DMS79 treated with DMSO at 0.1 percent for 48 hours (cell line): ENCODE results near the gene KIAA0319L.

Experiments
- DNase-seq: peaks from one replicate; lab custom pipeline; 2025; lab: John Stamatoyannopoulos, UW

The KIAA0319L gene

DNA sequence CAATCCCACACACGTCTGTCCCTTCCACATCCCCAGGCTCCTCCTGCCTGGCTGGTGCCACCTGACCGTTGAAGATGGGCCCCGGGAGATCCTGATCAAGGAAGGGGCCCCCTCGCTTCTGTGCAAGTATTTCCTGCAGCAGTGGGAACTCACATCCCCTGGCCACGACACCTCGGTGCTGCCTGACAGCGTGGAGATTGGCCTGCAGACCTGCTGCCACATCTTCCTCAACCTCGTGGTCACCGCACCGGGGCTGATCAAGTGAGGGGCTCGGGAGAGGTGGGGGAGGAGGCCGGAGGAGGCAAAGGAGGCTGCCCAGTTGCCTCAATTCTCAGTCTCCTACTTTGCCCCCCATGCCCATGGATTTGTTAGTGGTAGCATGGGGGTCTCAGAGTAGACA is 6.0 kb upstream of the KIAA0319L start:
- DNase-seq, result no peak

DNA sequence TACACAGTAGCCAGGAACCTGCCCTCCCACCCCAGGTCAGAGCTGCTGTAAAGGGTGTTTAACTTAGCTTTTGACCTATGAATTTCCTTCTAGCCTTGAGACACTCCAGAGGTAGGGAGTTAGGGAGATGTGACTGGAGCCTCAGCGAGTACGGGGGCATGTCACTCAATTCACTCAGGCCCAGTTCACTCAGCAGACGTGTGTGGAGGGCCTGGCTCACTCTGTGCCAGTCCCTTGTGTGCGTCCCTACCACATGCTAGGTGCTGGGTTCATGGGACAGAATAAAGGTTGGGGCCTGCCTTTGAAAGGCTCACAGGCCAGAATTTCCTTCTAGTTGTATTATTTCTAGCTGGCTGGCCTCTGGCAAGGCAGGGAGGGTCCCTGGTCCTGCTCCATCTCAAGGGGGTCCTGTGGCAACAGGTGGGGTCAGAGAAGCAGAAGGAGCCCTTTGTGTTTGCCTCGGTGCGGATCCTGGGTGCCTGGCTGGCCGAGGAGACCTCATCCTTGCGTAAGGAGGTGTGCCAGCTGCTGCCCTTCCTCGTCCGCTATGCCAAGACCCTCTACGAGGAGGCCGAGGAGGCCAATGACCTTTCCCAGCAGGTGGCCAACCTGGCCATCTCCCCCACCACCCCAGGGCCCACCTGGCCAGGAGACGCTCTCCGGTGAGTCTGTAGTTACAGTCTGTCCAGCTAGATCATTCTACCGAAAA is 4.9 kb upstream of the KIAA0319L start:
- no peak for DNase-seq

GRCh38 chr1:35561297-35561971 is 4.2 kb upstream of the KIAA0319L start:
- DNase-seq, result no peak

DNA sequence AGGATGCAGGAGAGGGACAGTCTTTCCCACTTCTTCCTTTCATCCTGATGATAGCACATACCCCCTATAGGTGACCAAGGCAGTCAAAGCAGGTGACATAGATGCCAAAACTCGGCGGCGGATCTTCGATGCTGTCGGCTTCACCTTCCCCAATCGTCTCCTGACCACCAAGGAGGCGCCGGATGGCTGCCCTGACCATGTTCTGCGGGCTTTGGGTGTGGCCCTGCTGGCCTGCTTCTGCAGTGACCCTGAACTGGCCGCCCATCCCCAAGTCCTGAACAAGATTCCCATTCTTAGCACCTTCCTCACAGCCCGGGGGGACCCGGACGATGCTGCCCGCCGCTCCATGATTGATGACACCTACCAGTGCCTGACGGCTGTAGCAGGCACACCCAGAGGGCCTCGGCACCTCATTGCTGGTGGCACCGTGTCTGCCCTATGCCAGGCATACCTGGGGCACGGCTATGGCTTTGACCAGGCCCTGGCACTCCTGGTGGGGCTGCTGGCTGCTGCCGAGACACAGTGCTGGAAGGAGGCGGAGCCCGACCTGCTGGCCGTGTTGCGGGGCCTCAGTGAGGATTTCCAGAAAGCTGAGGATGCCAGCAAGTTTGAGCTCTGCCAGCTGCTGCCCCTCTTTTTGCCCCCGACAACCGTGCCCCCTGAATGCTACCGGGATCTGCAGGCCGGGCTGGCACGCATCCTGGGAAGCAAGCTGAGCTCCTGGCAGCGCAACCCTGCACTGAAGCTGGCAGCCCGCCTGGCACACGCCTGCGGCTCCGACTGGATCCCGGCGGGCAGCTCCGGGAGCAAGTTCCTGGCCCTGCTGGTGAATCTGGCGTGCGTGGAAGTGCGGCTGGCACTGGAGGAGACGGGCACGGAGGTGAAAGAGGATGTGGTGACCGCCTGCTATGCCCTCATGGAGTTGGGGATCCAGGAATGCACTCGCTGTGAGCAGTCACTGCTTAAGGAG is 3.3 kb upstream of the KIAA0319L start:
- no peak for DNase-seq

GRCh38 chr1:35559317-35559944 is 2.2 kb upstream of the KIAA0319L start:
- no peak for DNase-seq

GRCh38 chr1:35558374-35559316 is 1.4 kb upstream of the KIAA0319L start:
- no peak for DNase-seq

DNA sequence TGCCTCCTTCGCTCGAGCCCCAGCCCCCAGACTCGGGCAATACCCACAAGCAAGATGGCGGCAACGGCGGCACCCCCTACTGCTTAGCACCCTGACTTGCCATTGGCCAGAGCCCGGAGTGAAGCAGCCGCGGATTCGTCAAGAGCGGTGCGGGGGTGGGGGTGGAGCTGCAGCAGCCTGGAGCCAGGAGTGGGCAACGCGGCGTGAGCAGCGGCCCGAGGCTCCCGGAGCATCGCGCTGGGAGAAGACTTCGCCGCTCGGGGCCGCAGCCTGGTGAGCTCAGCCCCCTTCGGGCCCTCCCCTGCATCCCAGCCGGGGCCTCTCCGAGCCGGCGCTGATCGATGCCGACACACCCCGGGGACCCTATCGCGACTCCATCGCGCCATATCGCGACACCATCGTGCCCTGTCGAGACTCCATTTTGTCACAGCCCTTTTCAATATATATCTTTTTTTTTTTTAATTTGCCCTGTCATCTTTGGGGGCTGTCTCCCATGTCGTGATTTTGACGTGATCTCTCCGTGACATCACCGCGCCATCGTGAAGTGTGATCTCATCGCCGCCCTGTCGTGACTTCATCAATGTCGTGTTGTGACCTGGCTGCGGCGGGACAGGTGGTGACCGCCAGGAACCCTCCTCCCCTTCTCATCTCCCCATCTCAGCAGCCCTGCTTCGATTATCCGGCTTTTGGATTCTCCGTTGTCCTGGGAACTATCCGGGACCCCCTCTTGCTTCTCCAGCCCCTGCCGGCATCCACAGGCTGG is 589 bp upstream of the KIAA0319L start, which contains the start of gene NCDN:
Gene NCDN, plus strand, starts transcription at position 189 of the 763 bp plus-strand sequence. Its CDS starts 392 bp downstream, at position 581.
- peak; percentile 97 for DNase-seq

DNA sequence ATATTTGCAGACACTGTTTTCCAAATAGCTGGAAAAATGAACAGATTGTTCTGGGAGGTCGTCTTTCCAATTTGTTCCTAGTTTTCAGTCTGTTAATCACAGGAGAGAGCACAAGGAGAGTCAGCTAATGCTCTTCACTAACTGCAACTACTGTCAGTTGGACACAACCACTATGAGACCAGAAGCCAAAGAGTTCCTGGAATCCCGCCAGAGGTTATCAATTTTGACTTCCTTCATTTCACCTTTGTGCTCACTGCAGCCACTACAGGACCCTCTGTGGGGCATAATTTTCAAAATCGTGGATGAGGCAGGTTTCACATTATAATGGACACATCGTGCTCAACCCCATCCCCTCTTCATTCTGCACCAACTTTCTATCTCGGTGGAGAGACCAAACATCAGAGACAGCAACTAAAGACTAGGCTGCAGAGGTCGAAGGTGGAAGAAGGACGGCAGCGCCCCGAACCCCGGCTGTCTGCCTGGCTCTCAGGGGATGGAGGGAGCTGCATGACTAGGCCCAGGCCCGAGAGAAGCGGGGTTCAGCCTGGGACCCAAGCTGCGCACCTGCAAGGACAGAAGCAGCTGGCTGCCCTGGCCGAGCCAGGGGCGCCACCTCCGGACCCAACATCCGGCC is 602 bp downstream of the KIAA0319L start:
- DNase-seq, result no peak

DNA sequence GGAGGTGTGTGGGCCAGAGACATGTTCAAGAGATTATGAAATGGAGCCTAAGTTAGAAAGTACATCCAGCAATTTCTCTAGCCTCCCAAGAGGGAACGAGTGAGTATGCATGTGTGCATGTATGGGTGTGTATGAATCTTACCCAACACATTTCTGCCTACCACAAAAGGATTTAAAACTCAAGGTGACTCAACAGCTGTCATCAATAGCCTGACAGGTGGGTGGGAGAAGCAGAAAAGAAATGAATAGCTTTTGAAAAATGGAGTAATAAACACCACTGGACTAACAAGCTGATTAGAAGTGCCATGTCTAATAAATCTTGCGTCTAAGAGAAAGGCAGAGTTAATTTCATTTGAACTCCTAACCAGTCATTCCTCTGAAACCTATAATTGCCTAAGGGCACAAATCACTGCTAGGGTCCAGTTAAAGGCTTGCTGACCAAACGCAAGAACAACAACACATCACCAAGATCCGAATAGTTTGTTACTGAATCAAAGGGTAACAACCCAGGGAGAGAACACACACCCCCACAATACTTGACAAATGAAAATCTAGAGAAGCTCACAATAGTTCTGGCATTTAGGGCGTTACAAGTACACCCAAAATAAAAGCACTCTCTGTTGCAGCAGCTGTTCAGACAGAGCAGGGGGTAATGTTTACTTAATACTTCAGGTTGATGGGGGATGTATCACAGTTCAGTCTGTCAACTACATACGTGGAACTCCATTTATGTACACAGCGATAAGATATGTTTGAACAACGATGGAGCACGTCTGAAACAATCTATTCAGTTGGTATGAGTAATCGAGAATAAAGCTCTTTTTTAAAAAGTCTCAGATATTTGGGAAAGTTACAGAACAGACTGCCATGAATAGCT is 1.4 kb downstream of the KIAA0319L start:
- DNase-seq, result peak; percentile 32

GRCh38 chr1:35555212-35555584 is 2.0 kb downstream of the KIAA0319L start:
- DNase-seq, result no peak

DNA sequence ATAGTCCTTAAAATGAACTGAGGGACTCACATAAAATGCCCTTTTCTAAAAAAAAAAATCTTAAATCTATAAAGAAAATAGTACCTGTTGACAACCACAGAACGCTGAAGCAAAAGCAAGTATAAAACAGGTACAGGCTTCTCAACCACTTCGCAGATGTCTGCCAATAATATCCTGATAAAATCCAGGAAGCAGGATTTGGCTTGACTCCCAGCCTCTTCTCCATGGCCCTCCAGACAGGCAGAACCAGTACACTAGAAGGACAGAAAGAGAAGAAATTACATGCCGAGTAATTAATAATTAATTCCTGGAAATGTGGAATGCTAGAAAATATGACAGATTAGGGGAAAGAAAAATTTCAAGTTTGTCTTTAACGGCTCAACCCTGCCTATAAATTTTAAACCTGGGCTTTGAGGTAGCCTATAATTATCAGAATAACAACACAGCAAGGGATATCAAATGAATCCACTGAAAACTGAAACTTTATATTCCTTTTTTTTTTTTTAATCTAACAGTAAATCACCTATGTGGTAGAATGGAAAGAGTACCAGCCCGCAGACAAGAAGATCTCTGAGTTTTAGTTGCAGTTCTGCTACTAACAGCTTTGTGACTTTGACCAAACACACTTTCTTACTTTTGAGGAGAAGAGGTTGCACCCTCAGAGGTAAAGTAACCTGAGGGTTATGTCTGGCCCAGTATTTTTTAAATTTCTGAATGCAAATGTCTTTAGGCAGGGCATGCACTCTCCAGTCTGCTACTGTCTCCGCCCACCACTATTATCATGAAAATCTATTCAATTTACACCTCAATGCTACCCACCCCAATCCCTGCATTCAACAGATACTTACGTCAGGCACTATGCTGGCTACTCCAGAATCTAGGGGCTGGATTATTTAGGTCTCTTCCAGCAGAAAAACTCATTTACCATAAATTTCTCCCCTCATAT is 2.7 kb downstream of the KIAA0319L start:
- peak; percentile 68 for DNase-seq

DNA sequence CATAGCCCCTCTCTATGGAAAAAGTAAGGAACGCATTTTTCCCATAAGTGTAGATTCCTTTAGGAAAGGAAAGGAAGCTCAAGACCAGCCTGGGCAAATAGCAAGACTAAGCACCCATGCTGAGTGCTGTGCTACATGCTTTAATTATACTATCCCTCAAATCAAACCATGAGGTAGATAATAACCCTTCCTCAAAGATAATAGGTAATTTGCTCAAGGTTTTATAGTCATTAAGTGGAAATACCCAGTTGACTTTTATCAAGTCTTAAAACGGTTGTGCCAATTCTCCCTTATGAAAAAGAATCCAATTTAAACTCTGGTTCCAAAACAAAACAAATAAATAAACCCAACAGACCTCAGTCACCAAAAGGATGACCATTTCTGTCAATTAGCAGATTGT is 3.4 kb downstream of the KIAA0319L start:
- no peak for DNase-seq

DNA sequence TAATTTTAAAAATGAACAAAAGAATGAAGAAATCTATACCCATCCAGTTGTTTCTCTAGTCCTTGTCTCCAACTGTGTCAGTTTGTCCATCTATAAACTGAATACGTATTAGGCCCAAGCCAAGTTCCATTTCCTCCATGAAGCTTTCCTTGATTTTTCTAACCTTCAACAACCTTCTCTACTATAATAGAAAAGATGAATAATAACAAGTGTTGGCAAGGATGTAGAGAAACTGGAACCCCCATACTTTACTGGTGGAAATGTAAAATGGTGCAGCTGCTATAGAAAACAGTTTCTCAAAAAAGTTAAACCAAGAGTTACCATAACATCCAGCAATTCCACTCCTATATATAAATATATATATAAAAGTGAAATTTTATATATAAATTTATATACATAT is 10.6 kb downstream of the KIAA0319L start:
- no peak for DNase-seq

GRCh38 chr1:35544976-35545375 is 12.2 kb downstream of the KIAA0319L start:
- DNase-seq, result peak; percentile 41

GRCh38 chr1:35539824-35540261 is 17.4 kb downstream of the KIAA0319L start:
- DNase-seq, result no peak

DNA sequence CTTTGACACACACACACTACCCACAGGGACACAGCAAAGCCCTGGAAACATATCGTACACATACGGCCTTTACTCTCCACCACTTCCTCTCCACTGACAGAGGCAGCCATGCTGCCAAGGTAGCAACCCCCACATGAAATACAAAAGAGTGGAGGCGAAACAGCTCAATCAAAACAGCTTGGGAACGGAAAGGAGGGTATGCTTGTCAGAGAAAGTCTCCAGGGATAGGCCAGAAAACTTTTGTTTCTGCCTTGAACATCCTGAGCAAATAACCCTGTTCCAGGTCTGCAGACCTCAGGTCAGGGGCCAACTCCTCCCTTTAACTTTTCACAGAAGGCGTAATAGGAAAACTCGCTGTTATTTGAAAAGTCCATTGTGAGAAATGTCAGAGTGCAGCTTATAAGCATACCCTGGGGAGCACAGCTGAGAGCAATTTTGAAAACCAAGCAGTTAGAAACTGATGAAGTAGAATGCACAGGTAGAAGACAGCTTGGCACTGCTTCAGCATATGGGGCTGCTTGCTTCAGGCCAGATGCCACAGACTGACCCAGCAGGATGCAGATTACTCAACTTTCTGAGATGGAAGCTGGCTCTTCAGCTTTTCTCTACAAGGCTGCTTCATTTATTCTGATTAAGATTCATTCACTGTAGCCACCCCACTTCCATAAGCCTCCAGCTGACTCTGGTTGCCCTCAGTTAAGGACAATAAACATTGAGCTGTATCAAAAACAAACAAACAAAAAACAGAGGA is 18.0 kb downstream of the KIAA0319L start:
- peak; percentile 71 for DNase-seq

- DNase-seq, result no peak
Observed at GRCh38 chr1:35537806-35538205, 19.4 kb downstream of the KIAA0319L start.
